HEK293T (cell line): ENCODE measurements around the gene KMT2C.

Experiments
- CTCF ChIA-PET: fragments of 350-600 bp; formaldehyde crosslinking; extraction: SDS; loops from one replicate; lab custom pipeline; 2021; ENCODE audit warnings: antibody characterized with exemption, inconsistent platforms; lab: Yijun Ruan, JAX
- POLR2A ChIA-PET: fragments of 350-600 bp; formaldehyde crosslinking; extraction: SDS; loops from one replicate; lab custom pipeline; 2020; ENCODE audit warnings: antibody characterized with exemption, inconsistent platforms; lab: Yijun Ruan, JAX
- DNase-seq: peaks from one replicate; pipeline ENCODE4 v3.0.0; 2012; ENCODE audit warnings: mixed read lengths; ENCODE audit errors: extremely low spot score
- ARNT ChIP-seq: fragments of 450-650 bp; IDR thresholded peaks from 2 replicates; pipeline ENCODE4 v1.6.1; 2017; ENCODE audit warnings: mild to moderate bottlenecking
- BHLHE40 ChIP-seq: fragments of 450-650 bp; IDR thresholded peaks from 2 replicates; pipeline ENCODE4 v1.6.1; 2016; ENCODE audit warnings: mild to moderate bottlenecking, moderate library complexity, borderline replicate concordance
- CTBP1 ChIP-seq: fragments of 450-650 bp; IDR thresholded peaks from 2 replicates; pipeline ENCODE4 v1.6.1; 2016; ENCODE audit warnings: borderline replicate concordance
- ELF4 ChIP-seq: fragments of 450-650 bp; IDR thresholded peaks from 2 replicates; pipeline ENCODE4 v1.6.1; 2017; ENCODE audit warnings: antibody characterized with exemption
- FOXA1 ChIP-seq: fragments of 450-650 bp; IDR thresholded peaks from 2 replicates; pipeline ENCODE4 v1.6.1; 2016; ENCODE audit warnings: mild to moderate bottlenecking
- FOXK2 ChIP-seq: fragments of 450-650 bp; IDR thresholded peaks from 2 replicates; pipeline ENCODE4 v1.6.1; 2016; ENCODE audit warnings: mild to moderate bottlenecking
- FOXM1 ChIP-seq: fragments of 450-650 bp; IDR thresholded peaks from 2 replicates; pipeline ENCODE4 v1.6.1; 2017; ENCODE audit warnings: mild to moderate bottlenecking, borderline replicate concordance
- HDGF ChIP-seq: fragments of 450-650 bp; IDR thresholded peaks from 2 replicates; pipeline ENCODE4 v1.6.1; 2017; ENCODE audit warnings: antibody characterized with exemption, borderline replicate concordance
- L3MBTL2 ChIP-seq: fragments of 450-650 bp; conservative IDR thresholded peaks from 2 replicates; pipeline ENCODE4 v1.6.1; 2016; ENCODE audit warnings: mild to moderate bottlenecking
- LEF1 ChIP-seq: fragments of 450-650 bp; IDR thresholded peaks from 2 replicates; pipeline ENCODE4 v1.6.1; 2017; ENCODE audit warnings: mild to moderate bottlenecking, borderline replicate concordance
- NFRKB ChIP-seq: fragments of 450-650 bp; IDR thresholded peaks from 2 replicates; pipeline ENCODE4 v1.6.1; 2016; ENCODE audit warnings: mild to moderate bottlenecking, moderate library complexity
- SP1 ChIP-seq: fragments of 450-650 bp; IDR thresholded peaks from 2 replicates; pipeline ENCODE4 v1.6.1; 2017
- SUZ12 ChIP-seq: fragments of 450-650 bp; IDR thresholded peaks from 2 replicates; pipeline ENCODE4 v1.6.1; 2016; ENCODE audit warnings: mild to moderate bottlenecking
- TARDBP ChIP-seq: fragments of 450-650 bp; IDR thresholded peaks from 2 replicates; pipeline ENCODE4 v1.6.1; 2016
- ZNF384 ChIP-seq: fragments of 450-650 bp; IDR thresholded peaks from 2 replicates; pipeline ENCODE4 v1.6.1; 2016
- TF ChIP-seq, protein P1 (sequence below): fragments of 450-650 bp; IDR thresholded peaks from 2 replicates; pipeline ENCODE4 v1.6.1; 2016

Gene KMT2C

DNA sequence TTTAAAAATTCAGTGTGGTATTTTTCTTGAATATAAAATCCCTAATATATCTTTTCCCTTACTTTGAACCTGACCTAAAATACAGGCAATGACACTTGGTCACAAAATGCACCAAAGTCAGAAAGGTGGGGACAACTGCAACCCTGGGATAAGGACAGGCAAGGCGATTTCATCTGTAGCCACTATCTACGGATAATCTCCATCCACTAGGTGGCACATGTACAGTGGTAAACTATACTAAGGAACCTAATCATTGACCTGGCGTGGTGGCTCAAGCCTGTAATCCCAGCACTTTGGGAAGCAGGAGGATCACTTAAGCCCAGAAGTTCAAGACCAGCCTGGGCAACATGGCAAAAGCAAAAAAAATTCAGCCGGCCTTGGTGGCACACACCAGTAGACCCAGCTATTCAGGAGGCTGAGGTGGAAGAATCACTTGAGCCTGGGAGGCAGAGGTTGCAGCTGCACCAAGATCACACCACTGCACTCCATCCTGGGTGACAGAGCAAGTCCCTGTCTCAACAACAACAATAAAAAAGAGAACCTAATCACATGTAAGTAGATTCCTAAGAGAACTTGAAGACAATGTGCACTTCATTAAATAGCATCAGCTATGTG lies 98.9 kb downstream of the KMT2C start:
- peak; percentile 59 for DNase-seq
- TF ChIP-seq FOXM1 = no peak
- TF ChIP-seq NFRKB = no peak
- TF ChIP-seq ELF4 = no peak
- no peak for TF ChIP-seq SP1
- TF ChIP-seq HDGF = no peak; the same call in 1 of the 2 replicates
- TF ChIP-seq ZNF384 = no peak
- no peak for TF ChIP-seq LEF1
- TF ChIP-seq SUZ12 = no peak
- no peak for TF ChIP-seq ARNT
- TF ChIP-seq CTBP1 = no peak
- TF ChIP-seq, protein P1, sequence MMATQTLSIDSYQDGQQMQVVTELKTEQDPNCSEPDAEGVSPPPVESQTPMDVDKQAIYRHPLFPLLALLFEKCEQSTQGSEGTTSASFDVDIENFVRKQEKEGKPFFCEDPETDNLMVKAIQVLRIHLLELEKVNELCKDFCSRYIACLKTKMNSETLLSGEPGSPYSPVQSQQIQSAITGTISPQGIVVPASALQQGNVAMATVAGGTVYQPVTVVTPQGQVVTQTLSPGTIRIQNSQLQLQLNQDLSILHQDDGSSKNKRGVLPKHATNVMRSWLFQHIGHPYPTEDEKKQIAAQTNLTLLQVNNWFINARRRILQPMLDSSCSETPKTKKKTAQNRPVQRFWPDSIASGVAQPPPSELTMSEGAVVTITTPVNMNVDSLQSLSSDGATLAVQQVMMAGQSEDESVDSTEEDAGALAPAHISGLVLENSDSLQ = no peak
- no peak for TF ChIP-seq TARDBP
- TF ChIP-seq L3MBTL2 = no peak
- no peak for TF ChIP-seq FOXA1
- no peak for TF ChIP-seq FOXK2
- no peak for TF ChIP-seq BHLHE40
- CTCF ChIA-PET = interaction anchor here (0.6 to 1.4 kb wide), 5 partner anchors 9 to 114 kb away, joined by 3 to 4 read pairs (median 3); no protein-coding TSS in a partner anchor
- POLR2A ChIA-PET = no interaction called here

DNA sequence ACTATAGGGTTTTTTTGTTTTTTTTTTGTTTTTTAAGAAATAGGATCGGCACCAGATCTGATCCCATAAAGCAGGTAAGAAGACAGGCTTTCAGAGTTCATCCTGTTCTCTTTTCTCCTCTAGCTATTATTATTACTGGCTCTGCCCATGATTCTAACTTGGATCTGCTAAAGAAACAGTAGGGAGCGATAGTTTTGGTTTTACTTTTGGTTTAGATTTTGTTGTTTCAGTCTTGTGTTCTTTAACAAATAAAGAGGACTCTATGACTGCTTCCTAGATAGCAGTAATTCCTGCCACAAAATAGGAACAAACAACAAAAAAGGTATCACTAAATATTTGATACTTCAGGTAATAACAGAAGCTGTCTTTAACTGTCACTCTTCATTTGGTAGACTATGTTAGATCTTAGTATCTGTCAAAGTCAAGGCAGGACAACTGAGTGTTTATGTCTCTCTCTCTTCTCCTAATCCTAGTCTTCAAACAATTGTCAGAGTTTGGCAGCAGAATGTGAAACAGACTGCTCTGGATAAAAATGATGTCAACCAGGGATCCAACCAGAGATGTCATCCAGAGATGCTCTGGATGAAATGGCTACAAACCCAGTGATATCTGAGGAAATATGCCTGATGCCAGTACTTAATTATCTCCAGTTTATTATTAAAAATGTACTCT lies 99.8 kb downstream of the KMT2C start:
- DNase-seq = no peak

DNA sequence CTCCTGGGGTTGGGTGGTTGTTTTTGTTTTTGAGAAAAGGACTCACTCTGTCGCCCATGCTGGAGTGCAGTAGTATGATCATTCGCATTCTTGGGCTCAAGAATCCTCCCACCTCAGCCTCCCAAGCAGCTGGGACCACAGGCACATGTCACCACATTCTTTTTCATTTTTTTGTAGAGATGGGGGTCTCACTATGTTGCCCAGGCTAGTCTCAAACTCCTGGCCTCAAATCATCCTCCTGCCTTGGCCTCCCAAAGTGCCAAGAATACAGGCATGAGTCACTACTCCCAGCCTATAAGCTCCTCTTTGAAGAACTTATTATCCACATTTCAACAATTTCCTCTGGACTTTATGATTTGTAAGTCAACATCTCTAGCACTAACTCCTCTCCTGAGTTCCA lies 102.7 kb downstream of the KMT2C start:
- DNase-seq = no peak
- POLR2A ChIA-PET = no interaction called here

More for the DNA sequence above, 99.8 kb downstream of the KMT2C start:
- no peak for TF ChIP-seq HDGF
- no peak for TF ChIP-seq BHLHE40
- no peak for TF ChIP-seq SUZ12
- no peak for TF ChIP-seq SP1
- no peak for TF ChIP-seq TARDBP
- no peak for TF ChIP-seq L3MBTL2
- TF ChIP-seq NFRKB = no peak
- no peak for TF ChIP-seq LEF1
- no peak for TF ChIP-seq ELF4
- no peak for TF ChIP-seq ARNT
- TF ChIP-seq FOXM1 = no peak
- TF ChIP-seq ZNF384 = no peak
- TF ChIP-seq, protein P1 = no peak
- no peak for TF ChIP-seq FOXA1
- TF ChIP-seq CTBP1 = no peak
- no peak for TF ChIP-seq FOXK2
- POLR2A ChIA-PET = no interaction called here
- CTCF ChIA-PET = interaction anchor here (0.6 to 1.4 kb wide), 4 partner anchors 8 to 159 kb away, joined by 3 to 6 read pairs (median 4); no protein-coding TSS in a partner anchor

DNA sequence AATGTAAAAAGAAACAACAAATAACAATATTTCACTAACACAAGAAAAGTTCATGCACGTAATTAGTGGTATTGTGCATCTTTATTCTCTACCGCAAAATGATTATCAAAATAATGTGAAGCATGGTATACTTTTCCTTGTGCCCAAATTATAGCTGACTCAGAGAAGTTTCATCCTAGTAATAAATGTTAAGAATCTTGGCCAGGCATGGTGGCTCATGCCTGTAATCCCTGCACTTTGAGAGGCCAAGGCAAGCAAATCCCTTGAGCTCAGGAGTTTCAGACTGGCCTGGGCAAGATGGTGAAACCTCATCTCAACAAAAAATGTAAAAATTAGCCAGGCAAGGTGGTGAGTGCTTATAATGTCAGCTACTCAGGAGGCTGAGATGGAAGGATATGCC lies 105.0 kb downstream of the KMT2C start:
- ChIA-PET CTCF (interaction anchor here (1.3 kb wide), 1 partner anchor 15 kb away, joined by 4 read pairs; no protein-coding TSS in a partner anchor), POLR2A (interaction anchor here (1.2 kb wide), 1 partner anchor 344 kb away, joined by 3 read pairs; no protein-coding TSS in a partner anchor)
- TF ChIP-seq L3MBTL2 = no peak
- no peak for TF ChIP-seq FOXM1
- no peak for TF ChIP-seq ELF4
- TF ChIP-seq LEF1 = no peak
- TF ChIP-seq FOXK2 = no peak
- TF ChIP-seq FOXA1 = no peak
- TF ChIP-seq, protein P1 = no peak
- TF ChIP-seq NFRKB = no peak
- TF ChIP-seq TARDBP = no peak
- TF ChIP-seq HDGF = no peak
- TF ChIP-seq ARNT = no peak
- TF ChIP-seq ZNF384 = no peak
- no peak for TF ChIP-seq SP1
- TF ChIP-seq CTBP1 = no peak
- no peak for TF ChIP-seq SUZ12
- TF ChIP-seq BHLHE40 = no peak
- DNase-seq = no peak

More for the DNA sequence above, 102.7 kb downstream of the KMT2C start:
- no peak for TF ChIP-seq NFRKB
- no peak for TF ChIP-seq HDGF
- TF ChIP-seq ELF4 = no peak
- no peak for TF ChIP-seq CTBP1
- TF ChIP-seq, protein P1 = no peak
- no peak for TF ChIP-seq SP1
- no peak for TF ChIP-seq ARNT
- TF ChIP-seq BHLHE40 = no peak
- no peak for TF ChIP-seq TARDBP
- no peak for TF ChIP-seq FOXM1
- TF ChIP-seq FOXA1 = no peak
- TF ChIP-seq L3MBTL2 = no peak
- TF ChIP-seq SUZ12 = no peak
- no peak for TF ChIP-seq FOXK2
- no peak for TF ChIP-seq ZNF384
- CTCF ChIA-PET = interaction anchor here (0.7 kb wide), 1 partner anchor 101 kb away, joined by 3 read pairs; no protein-coding TSS in a partner anchor
